ENCODE measurements around the gene TMEM131. TPM values are rescaled to one million over a fixed set of nuclear protein-coding genes. Genes with fewer than 3 reads are reported as not detected.

TMEM131 gene
- total RNA-seq, 1 donor: 30.0 TPM

DNA sequence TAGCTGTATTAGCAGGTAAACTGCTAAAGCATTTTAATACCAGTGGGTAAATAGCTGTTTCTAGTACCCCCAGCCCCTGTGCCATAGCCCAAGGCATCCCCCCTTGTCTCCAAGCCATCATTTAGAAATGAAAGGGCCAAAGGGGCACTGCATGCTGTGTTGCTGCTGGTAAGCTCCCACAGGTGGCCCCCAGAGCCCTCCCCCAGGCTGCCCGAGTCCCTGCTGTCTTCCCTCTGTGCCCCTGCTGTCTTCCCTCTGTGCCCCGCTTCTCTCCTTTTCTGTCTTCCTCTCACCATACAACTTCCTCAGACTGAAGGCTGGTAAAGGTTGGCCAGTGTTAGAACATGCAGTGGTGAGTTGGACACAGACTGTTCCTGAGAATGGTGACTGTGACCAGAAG is 240.3 kb downstream of the TMEM131 start:
- H2AFZ ChIP-seq (ENCODE audit: low read length): no peak overlapping the region
- no peak overlapping the region for H3K4me2 ChIP-seq (ENCODE audit: insufficient read depth, low read length)
- H3K36me3 ChIP-seq (ENCODE audit: insufficient read depth, low read length): peaks cover 23% of the 10 kb centered on the region
- H3K9me3 ChIP-seq (ENCODE audit: low read depth, low read length): no peaks in the 10 kb centered on the region
- peaks cover 13% of the 10 kb centered on the region for H3K4me1 ChIP-seq (ENCODE audit: insufficient read depth, low read length)
- H3K79me2 ChIP-seq (ENCODE audit: insufficient read depth, low read length): no peaks in the 10 kb centered on the region
- H3K27ac ChIP-seq (ENCODE audit: low read depth, low read length): no peak overlapping the region
- H3K27me3 ChIP-seq (ENCODE audit: insufficient read depth, low read length): no peaks in the 10 kb centered on the region
- DNase-seq (ENCODE audit: insufficient read length, low spot score, missing footprints): no peak
- TF ChIP-seq, protein P1, sequence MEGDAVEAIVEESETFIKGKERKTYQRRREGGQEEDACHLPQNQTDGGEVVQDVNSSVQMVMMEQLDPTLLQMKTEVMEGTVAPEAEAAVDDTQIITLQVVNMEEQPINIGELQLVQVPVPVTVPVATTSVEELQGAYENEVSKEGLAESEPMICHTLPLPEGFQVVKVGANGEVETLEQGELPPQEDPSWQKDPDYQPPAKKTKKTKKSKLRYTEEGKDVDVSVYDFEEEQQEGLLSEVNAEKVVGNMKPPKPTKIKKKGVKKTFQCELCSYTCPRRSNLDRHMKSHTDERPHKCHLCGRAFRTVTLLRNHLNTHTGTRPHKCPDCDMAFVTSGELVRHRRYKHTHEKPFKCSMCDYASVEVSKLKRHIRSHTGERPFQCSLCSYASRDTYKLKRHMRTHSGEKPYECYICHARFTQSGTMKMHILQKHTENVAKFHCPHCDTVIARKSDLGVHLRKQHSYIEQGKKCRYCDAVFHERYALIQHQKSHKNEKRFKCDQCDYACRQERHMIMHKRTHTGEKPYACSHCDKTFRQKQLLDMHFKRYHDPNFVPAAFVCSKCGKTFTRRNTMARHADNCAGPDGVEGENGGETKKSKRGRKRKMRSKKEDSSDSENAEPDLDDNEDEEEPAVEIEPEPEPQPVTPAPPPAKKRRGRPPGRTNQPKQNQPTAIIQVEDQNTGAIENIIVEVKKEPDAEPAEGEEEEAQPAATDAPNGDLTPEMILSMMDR (IDR thresholded peaks at IDR 0.05; ENCODE audit: extremely low read depth, low read depth, low read length): no peak
- no peak overlapping the region for H3K4me3 ChIP-seq (ENCODE audit: insufficient read depth, low read length)
- peaks cover 3% of the 10 kb centered on the region for H4K20me1 ChIP-seq (ENCODE audit: insufficient read depth, low read length)

DNA sequence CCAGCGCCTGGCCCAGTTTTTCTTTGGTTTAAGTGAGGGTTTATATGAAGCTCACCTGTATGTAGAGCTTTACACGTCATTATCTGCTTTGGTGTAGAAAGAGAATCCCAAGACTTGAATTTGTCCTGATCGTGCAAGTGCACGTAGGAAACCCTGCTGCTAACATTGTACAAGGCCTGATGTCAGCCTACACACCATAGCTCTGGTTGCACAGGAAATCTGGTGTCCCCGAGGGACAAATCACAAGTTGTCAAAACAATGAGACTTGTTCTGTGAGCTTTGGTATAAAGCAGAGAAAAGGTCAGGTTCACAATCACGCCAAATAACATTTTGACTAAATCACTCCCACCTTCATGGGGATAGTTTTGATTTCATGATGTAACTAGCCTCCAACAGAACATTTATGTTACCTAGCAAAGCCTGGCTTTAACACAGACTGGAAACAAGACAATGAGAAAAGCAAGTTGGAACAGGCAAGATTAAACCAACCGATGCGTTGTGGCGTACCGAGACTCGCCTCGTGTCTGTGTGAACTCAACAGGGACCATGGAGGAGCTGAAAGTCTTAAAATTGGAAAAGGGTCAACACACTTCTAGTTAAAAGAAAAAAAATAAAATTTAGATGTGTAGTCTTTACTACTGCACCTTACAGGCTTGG is 240.9 kb downstream of the TMEM131 start:
- H3K27me3 ChIP-seq (ENCODE audit: insufficient read depth, low read length): no peaks in the 10 kb centered on the region
- peaks cover 17% of the 10 kb centered on the region for H3K36me3 ChIP-seq (ENCODE audit: insufficient read depth, low read length)
- H3K9me3 ChIP-seq (ENCODE audit: low read depth, low read length): no peaks in the 10 kb centered on the region
- TF ChIP-seq, protein P1 (IDR thresholded peaks at IDR 0.05; ENCODE audit: extremely low read depth, low read depth, low read length): no peak
- no peak overlapping the region for H3K4me3 ChIP-seq (ENCODE audit: insufficient read depth, low read length)
- H2AFZ ChIP-seq (ENCODE audit: low read length): no peak overlapping the region
- H3K79me2 ChIP-seq (ENCODE audit: insufficient read depth, low read length): no peaks in the 10 kb centered on the region
- peaks cover 3% of the 10 kb centered on the region for H4K20me1 ChIP-seq (ENCODE audit: insufficient read depth, low read length)
- H3K27ac ChIP-seq (ENCODE audit: low read depth, low read length): no peak overlapping the region
- H3K4me1 ChIP-seq (ENCODE audit: insufficient read depth, low read length): peaks cover 13% of the 10 kb centered on the region
- no peak overlapping the region for H3K4me2 ChIP-seq (ENCODE audit: insufficient read depth, low read length)
- no peak for DNase-seq (ENCODE audit: insufficient read length, low spot score, missing footprints)

DNA sequence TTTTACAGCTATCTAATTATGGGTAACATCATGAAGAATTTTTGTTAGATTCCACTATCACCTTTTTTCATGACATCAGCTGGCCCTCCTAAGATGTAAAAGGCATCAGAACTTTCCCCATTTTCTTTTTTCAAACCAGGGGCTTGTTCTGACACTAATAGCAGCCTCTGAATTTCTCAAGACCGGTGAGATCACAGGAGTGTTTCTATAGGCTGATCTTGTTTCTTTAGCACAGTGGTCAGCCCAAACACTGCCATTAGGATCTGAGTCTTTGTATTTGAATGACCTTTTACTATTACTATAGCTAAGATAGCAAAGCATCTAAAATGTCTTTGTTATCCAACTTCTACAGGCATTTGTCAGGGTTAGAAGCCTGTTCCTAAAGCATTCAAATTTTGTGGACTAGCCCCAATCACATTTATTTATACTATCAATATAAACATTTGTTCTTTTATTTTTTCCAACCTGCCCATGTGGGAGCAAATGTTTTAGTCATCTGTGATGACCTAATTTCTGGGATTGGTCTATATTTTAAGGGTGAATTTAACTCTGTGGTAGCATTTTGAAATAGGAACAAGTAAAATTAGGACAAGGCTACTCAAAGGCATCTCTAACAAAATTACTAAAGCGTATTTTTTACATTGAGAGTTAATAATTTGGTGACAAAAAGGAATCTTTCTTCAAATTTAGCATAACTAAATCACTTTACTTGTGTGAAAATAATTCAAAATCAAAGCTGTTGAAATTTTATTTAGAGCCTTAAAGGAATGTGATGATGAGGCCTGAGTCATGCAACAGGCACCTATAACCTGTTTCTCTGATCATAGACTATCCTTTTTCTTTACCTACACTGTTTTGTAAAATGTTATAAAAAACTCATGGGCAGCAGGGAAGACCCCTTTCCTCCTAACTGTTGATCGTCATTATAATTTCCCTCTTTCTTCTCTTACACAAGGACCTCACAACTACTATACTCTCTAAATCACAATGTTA is 243.1 kb downstream of the TMEM131 start:
- H3K36me3 ChIP-seq (ENCODE audit: insufficient read depth, low read length): peaks cover 7% of the 10 kb centered on the region
- H3K27me3 ChIP-seq (ENCODE audit: insufficient read depth, low read length): no peaks in the 10 kb centered on the region
- no peak overlapping the region for H3K27ac ChIP-seq (ENCODE audit: low read depth, low read length)
- no peak overlapping the region for H2AFZ ChIP-seq (ENCODE audit: low read length)
- peaks cover 10% of the 10 kb centered on the region for H3K4me1 ChIP-seq (ENCODE audit: insufficient read depth, low read length)
- peaks cover 3% of the 10 kb centered on the region for H4K20me1 ChIP-seq (ENCODE audit: insufficient read depth, low read length)
- DNase-seq (ENCODE audit: insufficient read length, low spot score, missing footprints): peak; percentile 75
- H3K79me2 ChIP-seq (ENCODE audit: insufficient read depth, low read length): no peaks in the 10 kb centered on the region
- no peaks in the 10 kb centered on the region for H3K9me3 ChIP-seq (ENCODE audit: low read depth, low read length)
- no peak overlapping the region for H3K4me2 ChIP-seq (ENCODE audit: insufficient read depth, low read length)
- TF ChIP-seq, protein P1 (IDR thresholded peaks at IDR 0.05; ENCODE audit: extremely low read depth, low read depth, low read length): no peak
- H3K4me3 ChIP-seq (ENCODE audit: insufficient read depth, low read length): no peak overlapping the region

DNA sequence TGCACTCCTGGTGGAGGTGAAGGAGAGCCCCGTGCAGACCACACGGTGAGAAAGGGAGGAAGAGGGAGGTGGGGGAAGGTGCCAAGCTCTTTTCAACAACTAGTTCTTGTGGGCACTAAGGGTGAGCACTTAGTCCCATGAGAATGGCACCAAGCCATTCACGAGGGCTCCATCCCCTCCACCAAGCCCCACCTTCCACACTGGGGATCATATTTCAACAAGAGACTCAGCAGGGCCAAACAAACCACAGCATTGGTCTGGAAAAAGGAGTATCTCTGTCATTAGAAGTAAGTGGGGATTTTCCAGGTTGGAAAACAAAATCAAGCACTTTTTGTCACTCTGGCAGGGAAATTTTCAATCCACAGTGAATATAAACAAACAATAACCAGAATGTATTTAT is 244.0 kb downstream of the TMEM131 start:
- no peak overlapping the region for H3K4me2 ChIP-seq (ENCODE audit: insufficient read depth, low read length)

More for the DNA sequence above, 244.0 kb downstream of the TMEM131 start:
- Histone ChIP-seq H3K27ac (ENCODE audit: low read depth, low read length) (no peak overlapping the region), H3K36me3 (ENCODE audit: insufficient read depth, low read length) (no peaks in the 10 kb centered on the region), H3K27me3 (ENCODE audit: insufficient read depth, low read length) (no peaks in the 10 kb centered on the region), H3K4me3 (ENCODE audit: insufficient read depth, low read length) (no peak overlapping the region), H3K4me1 (ENCODE audit: insufficient read depth, low read length) (peaks cover 10% of the 10 kb centered on the region), H3K9me3 (ENCODE audit: low read depth, low read length) (no peaks in the 10 kb centered on the region), H3K79me2 (ENCODE audit: insufficient read depth, low read length) (no peaks in the 10 kb centered on the region), H2AFZ (ENCODE audit: low read length) (no peak overlapping the region), H4K20me1 (ENCODE audit: insufficient read depth, low read length) (no peaks in the 10 kb centered on the region)
- no peak for DNase-seq (ENCODE audit: insufficient read length, low spot score, missing footprints)
- TF ChIP-seq, protein P1 (IDR thresholded peaks at IDR 0.05; ENCODE audit: extremely low read depth, low read depth, low read length): no peak

Data from osteoblast (primary cell).